Measurements from ENCODE around the gene RNF114.

GRCh38 chr20:49924247-49924646 is 11.9 kb upstream of the RNF114 start:
- TF ChIP-seq SIX5 (IDR thresholded peaks at IDR 0.05; ENCODE audit: low read depth, low read length, severe bottlenecking): no peak
- TF ChIP-seq TAF1 (IDR thresholded peaks at IDR 0.05; ENCODE audit: borderline replicate concordance, low read depth, low read length): no peak
- no peak for TF ChIP-seq MYC (IDR thresholded peaks at IDR 0.05; ENCODE audit: insufficient read depth, insufficient read length, insufficient replicate concordance, low read length, severe bottlenecking)
- no peak for TF ChIP-seq SIN3A (IDR thresholded peaks at IDR 0.05; ENCODE audit: low read depth, low read length)
- no peak for TF ChIP-seq CTCF (IDR thresholded peaks at IDR 0.05 in 2 of 3, conservative IDR thresholded peaks at IDR 0.05 in 1 of 3; ENCODE audit: control insufficient read depth in 2 of 3, extremely low read depth in 1 of 3, insufficient read depth in 1 of 3, low read depth in 3 of 3, low read length in 3 of 3)

Measured in GM12878 (cell line).